HuH-7 (cell line): Measurements from ENCODE around the gene PACC1.
"Not testable (repeated sequence)": the region's sequence is repeated elsewhere in the genome, so short reads cannot be mapped to it uniquely, and the experiment has no call there.

ENCODE experiments used
- DNase-seq: peaks from one replicate; pipeline ENCODE4 v3.0.0; 2011; ENCODE audit warnings: low spot score

The PACC1 gene

DNA sequence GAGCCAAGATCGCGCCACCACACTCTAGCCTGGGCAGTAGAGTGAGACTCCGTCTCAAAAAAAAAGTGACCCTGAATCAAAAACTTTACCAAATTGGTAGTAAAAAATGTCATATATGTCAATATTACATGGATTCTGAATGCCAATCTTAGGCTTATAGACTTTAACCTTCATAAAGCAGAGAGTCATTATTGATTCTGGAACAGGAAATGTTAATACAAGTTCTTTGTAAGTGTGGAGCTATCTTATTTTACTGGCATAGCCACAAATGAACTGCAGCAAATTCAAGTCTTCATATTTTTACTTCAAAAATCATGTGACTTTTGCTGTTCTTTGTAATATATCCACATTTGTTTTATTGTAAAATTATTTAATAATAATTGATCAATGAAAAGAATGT is 88.1 kb downstream of the PACC1 start:
- DNase-seq: no peak

DNA sequence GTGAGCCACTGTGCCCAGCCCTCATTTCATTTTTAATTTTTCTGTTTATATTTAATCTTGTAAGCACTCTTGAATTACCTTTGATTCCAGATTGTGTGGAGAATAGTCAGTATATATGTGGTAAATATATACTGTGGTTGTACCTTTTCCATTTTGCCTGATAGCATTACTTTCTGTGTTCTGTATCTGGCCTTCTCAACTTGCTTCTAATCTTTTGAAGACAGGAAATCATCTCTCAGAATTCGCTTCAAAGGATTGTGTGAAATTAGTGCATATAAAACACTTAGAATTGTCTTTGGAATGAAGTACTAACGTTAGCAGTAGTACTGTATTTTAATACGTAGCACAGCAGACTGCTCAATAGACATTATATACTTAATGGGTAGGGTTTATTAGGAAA is 91.6 kb downstream of the PACC1 start:
- no peak for DNase-seq

DNA sequence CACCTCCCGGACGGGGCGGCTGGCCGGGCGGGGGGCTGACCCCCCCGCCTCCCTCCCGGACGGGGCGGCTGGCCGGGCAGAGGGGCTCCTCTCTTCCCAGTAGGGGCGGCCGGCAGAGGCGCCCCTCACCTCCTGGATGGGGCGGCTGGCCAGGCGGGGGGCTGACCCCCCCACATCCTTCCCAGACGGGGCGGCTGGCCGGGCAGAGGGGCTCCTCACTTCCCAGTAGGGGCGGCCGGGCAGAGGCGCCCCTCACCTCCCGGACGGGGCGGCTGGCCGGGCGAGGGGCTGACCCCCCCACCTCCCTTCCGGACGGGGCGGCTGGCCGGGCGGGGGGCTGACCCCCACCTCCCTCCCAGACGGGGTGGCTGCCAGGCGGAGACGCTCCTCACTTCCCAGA is 93.7 kb downstream of the PACC1 start:
- DNase-seq: not testable (repeated sequence)

DNA sequence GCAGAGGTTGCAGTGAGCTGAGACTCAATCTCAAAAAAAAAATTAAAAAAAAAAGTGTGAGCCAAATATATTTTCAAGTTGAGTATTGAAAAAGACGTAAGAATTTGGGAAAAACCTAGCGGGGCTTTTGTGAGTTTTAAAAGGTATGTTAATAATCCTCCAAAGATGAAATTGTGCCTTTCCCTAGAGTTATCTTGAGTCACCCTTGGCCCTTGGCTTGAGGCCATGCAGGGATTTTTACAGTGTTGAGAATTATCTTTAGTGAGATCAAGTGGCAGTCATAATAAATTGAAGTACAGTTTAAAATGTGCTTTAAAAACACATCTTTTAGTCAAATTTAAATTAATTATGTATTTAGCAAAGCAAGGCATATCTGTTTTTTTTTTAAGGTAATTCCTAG is 96.8 kb downstream of the PACC1 start:
- no peak for DNase-seq

DNA sequence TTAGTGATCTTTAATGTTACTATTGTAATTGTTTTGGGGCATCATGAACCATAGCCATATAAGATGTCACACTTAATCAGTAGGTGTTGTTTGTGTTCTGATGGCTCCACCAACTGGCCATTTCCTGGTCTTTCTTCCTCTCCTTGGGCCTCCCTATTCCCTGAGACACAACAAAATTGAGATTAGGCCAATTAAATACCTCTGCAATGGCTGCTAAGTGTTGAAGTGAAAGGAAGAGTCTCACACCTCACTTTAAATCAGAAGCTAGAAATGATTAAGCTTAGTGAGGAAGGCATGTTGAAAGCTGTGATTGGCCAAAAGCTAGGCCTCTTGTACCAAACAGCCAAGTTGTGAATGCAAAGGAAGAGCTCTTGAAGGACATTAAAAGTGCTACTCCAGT is 98.8 kb downstream of the PACC1 start:
- no peak for DNase-seq

DNA sequence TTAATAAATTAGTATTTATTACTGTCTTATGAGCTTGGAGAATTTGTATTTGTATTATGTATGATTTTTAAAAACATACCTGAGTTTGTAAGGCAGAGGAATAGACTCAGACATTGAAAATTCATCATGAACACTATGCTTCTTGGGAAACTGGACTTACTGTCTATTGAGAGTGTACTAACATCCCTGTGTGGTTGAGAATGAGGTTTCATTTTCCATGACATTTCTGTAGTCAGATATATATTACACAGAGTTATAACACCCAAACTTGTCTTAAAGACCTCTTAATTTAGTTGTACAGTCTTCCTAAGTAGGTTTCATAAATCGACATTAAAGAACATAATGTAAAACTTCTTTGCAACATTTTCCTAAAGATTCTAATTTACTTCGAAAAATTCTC is 99.5 kb downstream of the PACC1 start:
- no peak for DNase-seq
